ENCODE data around the gene BCAP31.

- TF ChIP-seq ZNF8 (CRISPR knock-in tag; IDR thresholded peaks at IDR 0.05): no peak
- TF ChIP-seq BACH2 (CRISPR knock-in tag; IDR thresholded peaks at IDR 0.05; ENCODE audit: borderline replicate concordance): no peak
- no peak for TF ChIP-seq ARNTL (CRISPR knock-in tag; IDR thresholded peaks at IDR 0.05; ENCODE audit: borderline replicate concordance, low read depth)
- TF ChIP-seq ESRRG (CRISPR knock-in tag; IDR thresholded peaks at IDR 0.05): no peak
- TF ChIP-seq ZFP3 (CRISPR knock-in tag; IDR thresholded peaks at IDR 0.05): no peak
- no peak for TF ChIP-seq RARB (CRISPR knock-in tag; IDR thresholded peaks at IDR 0.05)
- TF ChIP-seq PATZ1 (CRISPR knock-in tag; IDR thresholded peaks at IDR 0.05; ENCODE audit: borderline replicate concordance): no peak
- no peak for TF ChIP-seq ZNF70 (CRISPR knock-in tag; IDR thresholded peaks at IDR 0.05)
- TF ChIP-seq CSRNP3 (CRISPR knock-in tag; IDR thresholded peaks at IDR 0.05): no peak
- no peak for TF ChIP-seq ZC3H10 (CRISPR knock-in tag; IDR thresholded peaks at IDR 0.05)
- no peak for TF ChIP-seq CREB5 (CRISPR knock-in tag; IDR thresholded peaks at IDR 0.05; ENCODE audit: low read depth)
- TF ChIP-seq ISL1 (CRISPR knock-in tag; IDR thresholded peaks at IDR 0.05): no peak
- no peak for TF ChIP-seq POU6F1 (CRISPR knock-in tag; IDR thresholded peaks at IDR 0.05; ENCODE audit: borderline replicate concordance, low read depth)
- no peak for TF ChIP-seq TSHZ2 (CRISPR knock-in tag; IDR thresholded peaks at IDR 0.05)
Observed at GRCh38 chrX:153735274-153735673, 11.1 kb upstream of the BCAP31 start.
